ENCODE measurements around the gene HSPA4.

Gene HSPA4

DNA sequence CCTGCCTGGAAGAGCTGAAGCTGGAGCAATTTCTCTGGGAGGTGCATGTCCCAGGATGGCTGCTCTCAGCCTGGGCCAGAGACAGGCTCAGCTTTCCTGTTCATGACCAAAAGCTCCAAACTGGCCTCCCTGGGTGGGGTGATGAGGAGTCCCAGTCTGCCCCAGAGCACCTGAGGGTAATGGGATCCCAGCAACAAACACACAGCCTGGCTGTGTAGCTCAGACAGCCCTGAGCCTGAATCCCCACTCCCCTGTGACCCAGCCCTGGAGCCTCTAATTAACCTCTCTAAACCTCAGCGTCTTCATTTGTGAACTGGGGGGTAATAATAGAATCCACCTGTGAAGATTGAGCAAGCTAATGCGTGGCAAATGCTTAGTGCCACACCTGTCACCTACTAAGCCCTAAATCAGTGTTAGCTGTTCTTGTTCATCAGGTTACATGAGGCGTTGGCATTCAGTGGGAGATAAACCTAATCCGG, 67.5 kb downstream of the HSPA4 start:
- H3K27ac ChIP-seq, result no peak overlapping the region
- no peak for TF ChIP-seq ZFX (IDR thresholded peaks at IDR 0.05; ENCODE audit: borderline replicate concordance)
- TF ChIP-seq, protein P1, sequence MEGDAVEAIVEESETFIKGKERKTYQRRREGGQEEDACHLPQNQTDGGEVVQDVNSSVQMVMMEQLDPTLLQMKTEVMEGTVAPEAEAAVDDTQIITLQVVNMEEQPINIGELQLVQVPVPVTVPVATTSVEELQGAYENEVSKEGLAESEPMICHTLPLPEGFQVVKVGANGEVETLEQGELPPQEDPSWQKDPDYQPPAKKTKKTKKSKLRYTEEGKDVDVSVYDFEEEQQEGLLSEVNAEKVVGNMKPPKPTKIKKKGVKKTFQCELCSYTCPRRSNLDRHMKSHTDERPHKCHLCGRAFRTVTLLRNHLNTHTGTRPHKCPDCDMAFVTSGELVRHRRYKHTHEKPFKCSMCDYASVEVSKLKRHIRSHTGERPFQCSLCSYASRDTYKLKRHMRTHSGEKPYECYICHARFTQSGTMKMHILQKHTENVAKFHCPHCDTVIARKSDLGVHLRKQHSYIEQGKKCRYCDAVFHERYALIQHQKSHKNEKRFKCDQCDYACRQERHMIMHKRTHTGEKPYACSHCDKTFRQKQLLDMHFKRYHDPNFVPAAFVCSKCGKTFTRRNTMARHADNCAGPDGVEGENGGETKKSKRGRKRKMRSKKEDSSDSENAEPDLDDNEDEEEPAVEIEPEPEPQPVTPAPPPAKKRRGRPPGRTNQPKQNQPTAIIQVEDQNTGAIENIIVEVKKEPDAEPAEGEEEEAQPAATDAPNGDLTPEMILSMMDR (IDR thresholded peaks at IDR 0.05), result no peak

DNA sequence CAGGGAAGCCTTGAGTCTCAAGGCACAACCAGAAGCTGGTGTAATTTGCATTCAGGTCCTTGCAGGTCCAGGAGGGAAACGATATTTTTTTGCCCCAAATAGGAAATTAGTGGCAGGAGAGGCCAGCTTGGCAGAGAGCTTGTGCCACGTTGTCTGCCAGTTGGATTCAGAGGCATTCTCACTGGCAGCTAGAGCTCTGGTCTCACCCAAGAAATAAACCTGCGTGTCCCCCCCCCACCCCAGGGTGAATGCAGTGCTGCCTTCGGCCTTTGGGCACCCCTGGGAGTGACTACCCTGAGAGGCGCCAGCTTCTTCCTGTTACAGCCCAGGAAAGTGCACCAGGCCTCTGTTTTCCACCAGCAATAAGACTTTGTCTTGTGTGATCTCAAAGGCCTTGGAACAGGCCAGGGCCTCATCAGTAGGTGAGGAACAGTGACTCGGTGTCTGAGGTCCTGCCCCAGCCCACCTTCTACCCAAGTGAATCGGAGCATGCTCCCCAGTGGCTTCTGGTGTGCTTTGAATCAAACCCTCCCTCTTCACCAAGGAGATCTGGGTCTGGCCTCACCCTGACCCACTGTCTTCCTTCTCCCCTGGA, 68.4 kb downstream of the HSPA4 start:
- TF ChIP-seq, protein P1 (IDR thresholded peaks at IDR 0.05), result no peak
- no peak for TF ChIP-seq ZFX (IDR thresholded peaks at IDR 0.05; ENCODE audit: borderline replicate concordance)
- H3K27ac ChIP-seq, result no peak overlapping the region

DNA sequence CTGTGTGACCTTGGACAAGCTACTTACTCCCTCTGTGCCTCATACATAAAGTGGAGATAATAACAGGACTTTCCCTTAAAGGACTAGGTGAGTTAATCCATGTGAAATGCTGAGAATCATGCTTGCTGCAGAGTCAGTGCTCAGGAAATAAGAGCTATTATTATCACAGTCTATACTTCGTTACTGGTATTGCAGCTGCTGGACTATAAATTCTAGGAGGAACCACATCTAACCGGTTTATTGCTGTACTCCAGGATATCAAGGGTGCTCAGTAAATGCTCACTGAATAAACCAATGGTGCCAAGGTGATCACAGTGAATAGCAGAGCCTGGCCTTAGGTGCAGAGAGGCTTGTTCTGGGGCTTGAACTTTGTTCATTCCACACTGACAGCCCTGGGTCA, 69.3 kb downstream of the HSPA4 start:
- no peak overlapping the region for H3K27ac ChIP-seq
- TF ChIP-seq ZFX (IDR thresholded peaks at IDR 0.05; ENCODE audit: borderline replicate concordance), result no peak
- TF ChIP-seq, protein P1 (IDR thresholded peaks at IDR 0.05), result no peak

DNA sequence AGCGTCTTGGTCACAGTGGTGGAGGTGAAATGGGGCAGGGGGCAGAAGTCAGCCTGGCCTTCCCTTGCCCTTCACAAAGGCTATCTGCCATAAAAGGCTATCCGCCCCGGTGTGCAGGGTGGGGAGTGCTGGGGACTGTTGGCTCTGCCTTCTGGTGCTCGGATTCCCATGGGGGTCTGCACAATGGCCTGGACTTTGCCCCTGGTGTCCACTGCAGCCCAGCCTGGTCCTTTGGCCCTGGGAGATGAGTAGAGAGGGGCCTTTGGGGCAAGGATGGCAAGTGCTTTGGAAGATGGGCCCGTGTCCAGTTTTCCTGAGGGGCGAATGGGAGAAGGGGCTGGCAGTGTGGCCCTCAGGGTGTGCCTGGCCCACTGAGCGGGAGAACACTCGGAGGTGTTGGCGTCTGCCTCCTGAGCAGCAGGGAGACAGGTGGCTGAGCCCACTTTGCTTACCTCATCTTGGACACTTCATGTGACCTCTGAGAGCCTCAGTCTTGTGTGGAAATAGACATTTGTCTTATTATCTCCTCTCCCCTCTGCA, 69.9 kb downstream of the HSPA4 start:
- TF ChIP-seq, protein P1 (IDR thresholded peaks at IDR 0.05), result no peak
- no peak for TF ChIP-seq ZFX (IDR thresholded peaks at IDR 0.05; ENCODE audit: borderline replicate concordance)
- H3K27ac ChIP-seq, result no peak overlapping the region

DNA sequence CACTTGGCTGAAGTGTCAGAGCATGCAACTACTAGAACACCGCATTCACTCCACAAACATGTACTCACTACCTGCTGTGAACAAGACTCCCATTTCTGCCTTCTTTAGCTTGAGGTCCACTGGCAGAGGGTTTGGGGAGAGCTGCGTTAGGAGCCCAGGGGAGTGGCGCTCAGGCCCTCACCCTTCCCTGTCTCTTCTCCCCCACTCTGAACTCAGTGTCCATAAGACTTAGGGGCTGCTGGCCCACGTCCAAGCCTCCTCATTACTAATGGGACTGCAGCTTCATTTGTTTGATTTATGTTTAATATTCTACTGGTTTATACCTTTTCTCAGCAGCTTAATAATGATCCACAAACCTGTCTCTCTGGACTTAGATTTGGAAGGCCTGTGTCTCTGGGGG, 70.9 kb downstream of the HSPA4 start:
- H3K27ac ChIP-seq, result no peak overlapping the region
- no peak for TF ChIP-seq ZFX (IDR thresholded peaks at IDR 0.05; ENCODE audit: borderline replicate concordance)
- TF ChIP-seq, protein P1 (IDR thresholded peaks at IDR 0.05), result no peak

DNA sequence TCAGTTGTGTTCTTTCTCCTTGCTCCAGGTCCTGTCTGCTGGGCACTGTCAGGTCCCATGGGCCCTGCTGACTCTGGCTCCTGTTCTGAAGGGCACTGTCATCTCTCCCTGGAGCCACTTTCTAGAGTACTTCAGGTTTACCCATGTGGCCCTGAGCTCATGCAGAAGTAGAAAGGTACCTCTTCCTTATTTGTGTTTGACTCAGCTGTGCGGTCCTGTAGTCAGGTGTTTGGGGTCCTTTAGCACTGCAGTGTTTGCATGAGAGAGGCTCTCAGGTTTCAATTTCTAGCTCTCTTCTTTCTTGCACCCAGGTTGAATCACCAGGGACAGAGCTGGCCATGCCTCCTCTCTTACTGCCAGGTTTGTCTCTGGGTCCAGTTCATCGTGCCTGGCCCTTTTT, 71.5 kb downstream of the HSPA4 start:
- H3K27ac ChIP-seq, result no peak overlapping the region
- no peak for TF ChIP-seq ZFX (IDR thresholded peaks at IDR 0.05; ENCODE audit: borderline replicate concordance)
- TF ChIP-seq, protein P1 (IDR thresholded peaks at IDR 0.05), result no peak

DNA sequence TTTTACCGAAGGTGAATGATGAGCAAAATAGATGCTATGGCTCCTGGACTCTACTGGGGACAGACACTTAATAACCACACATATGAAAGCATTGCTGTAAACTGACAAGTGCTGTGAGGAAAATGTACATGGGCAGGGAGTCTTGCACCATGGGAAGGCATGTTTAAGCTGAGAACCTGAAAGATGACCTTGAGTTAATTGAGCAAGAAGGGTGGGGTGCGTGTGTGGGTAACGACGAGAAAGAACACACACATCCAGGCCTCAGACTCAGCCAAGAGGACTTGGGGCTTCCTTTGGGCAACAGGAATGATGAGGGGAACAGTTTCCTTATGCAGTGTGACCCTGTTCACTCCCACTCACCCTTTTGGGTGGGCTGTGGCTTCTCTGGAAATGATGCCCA, 73.1 kb downstream of the HSPA4 start:
- no peak for TF ChIP-seq ZFX (IDR thresholded peaks at IDR 0.05; ENCODE audit: borderline replicate concordance)
- TF ChIP-seq, protein P1 (IDR thresholded peaks at IDR 0.05), result no peak
- no peak overlapping the region for H3K27ac ChIP-seq
